Spleen (tissue), 7 donors: Measurements from ENCODE around the gene STK24.

ENCODE experiments used
- POLR2A ChIP-seq, 3 donors: fragments of 450-650 bp; IDR thresholded peaks; one replicate each; pipeline ENCODE4 v1.5.1; 2017; ENCODE audit warnings: antibody characterized with exemption in 3 of 3, mild to moderate bottlenecking in 1 of 3
- TF ChIP-seq, protein P1 (sequence below), 11 experiments: fragments of 200-600 bp in 7 of 11; fragments of 450-650 bp in 4 of 11; sonication (generic) in 4 of 11; IDR thresholded peaks in 8 of 11; conservative IDR thresholded peaks in 3 of 11; 1 replicate in 7 of 11; 2 replicates in 4 of 11; pipeline versions ENCODE4 v1.4.0 to v1.8.0; 2016 to 2021; ENCODE audit warnings: antibody characterized with exemption in 11 of 11, inconsistent platforms in 4 of 11, mild to moderate bottlenecking in 1 of 11
- donor health status: DM: no; HTN: no; CAD: no; lungs with moderate emphysema.
- donor health status: DM: no; HTN: no; CAD: no.
- donor health status: DM: no; HTN: no; CAD: no.

DNA sequence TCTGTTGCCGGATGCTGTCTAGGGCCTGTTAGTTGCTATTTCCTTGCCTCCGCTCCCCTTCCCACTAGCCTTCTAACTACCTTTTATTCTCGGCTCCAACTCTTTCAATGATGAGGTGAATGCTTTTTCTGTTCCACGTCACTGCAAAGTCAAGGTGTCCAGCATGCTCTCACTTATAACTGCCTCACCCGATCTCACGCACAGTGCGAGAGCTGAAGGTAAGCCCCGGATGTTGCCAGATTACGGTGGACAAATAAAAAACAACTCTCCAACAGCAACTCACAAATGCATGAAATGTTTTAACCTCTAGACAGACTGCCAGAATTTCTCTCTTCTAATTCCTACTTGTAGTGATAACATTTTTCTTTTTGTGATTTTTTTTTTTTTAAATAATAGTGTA, 169.9 kb downstream of the STK24 start:
- no peak for TF ChIP-seq POLR2A (IDR thresholded peaks at IDR 0.05)
- TF ChIP-seq, protein P1, sequence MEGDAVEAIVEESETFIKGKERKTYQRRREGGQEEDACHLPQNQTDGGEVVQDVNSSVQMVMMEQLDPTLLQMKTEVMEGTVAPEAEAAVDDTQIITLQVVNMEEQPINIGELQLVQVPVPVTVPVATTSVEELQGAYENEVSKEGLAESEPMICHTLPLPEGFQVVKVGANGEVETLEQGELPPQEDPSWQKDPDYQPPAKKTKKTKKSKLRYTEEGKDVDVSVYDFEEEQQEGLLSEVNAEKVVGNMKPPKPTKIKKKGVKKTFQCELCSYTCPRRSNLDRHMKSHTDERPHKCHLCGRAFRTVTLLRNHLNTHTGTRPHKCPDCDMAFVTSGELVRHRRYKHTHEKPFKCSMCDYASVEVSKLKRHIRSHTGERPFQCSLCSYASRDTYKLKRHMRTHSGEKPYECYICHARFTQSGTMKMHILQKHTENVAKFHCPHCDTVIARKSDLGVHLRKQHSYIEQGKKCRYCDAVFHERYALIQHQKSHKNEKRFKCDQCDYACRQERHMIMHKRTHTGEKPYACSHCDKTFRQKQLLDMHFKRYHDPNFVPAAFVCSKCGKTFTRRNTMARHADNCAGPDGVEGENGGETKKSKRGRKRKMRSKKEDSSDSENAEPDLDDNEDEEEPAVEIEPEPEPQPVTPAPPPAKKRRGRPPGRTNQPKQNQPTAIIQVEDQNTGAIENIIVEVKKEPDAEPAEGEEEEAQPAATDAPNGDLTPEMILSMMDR (IDR thresholded peaks at IDR 0.05 in 8 of 11, conservative IDR thresholded peaks at IDR 0.05 in 3 of 11): no peak
